DMS 273 (cell line): ENCODE measurements around the gene ATXN7L2.

ENCODE experiments used
- DNase-seq: peaks from one replicate; lab custom pipeline; 2025; ENCODE audit not compliant: unreplicated experiment; lab: John Stamatoyannopoulos, UW

The ATXN7L2 gene

GRCh38 chr1:109497449-109498160 lies 13.9 kb downstream of the ATXN7L2 start:
- peak; percentile 33 for DNase-seq

- peak; percentile 99 for DNase-seq
These were observed 14.6 kb downstream of the ATXN7L2 start for GRCh38 chr1:109498161-109498801.

GRCh38 chr1:109499081-109499480 lies 15.4 kb downstream of the ATXN7L2 start:
- no peak for DNase-seq

DNA sequence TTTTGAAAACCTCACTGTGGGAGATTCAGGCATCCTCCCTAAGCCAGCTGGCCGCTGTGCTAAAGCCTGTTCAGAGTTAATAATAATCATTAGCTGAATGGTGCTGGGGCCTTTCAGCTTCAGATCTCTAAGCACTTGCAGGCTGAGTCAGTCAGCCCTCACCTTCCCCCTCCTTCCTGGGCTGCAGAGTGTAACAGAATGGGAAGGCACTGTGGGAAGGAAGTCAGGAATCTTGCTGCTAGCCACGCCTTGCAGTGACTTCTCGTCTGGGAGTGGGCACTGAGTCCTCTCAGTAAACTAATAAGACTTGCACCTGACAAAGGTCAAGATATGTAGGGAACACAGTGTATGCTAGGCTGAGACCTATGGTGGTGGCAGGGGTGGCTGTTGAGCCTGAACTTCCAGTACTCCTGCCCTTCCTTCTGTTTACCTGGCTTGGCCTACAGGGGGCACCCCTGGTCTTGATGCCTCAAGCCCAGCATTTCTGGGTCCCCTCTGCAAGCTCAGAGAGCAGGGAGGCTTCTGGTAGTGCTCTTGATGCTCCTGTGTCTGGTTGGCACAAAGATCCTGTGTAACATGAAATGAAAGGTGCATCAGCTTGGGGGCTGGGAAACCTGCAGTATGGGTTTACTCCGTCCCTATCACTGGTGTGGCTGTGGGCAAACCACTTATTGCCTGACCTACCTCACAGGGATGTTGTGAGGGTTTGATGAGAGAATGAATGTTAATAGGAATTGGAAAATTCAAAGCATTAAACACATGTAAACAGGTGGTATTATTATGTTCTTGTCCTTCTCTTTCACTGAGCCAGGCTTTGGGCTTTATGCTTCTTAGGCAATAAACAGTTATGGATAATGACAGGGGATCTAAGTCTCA lies 16.2 kb downstream of the ATXN7L2 start:
- DNase-seq = peak; percentile 74

- no peak for DNase-seq
These were observed 17.3 kb downstream of the ATXN7L2 start for GRCh38 chr1:109500941-109501381.

DNA sequence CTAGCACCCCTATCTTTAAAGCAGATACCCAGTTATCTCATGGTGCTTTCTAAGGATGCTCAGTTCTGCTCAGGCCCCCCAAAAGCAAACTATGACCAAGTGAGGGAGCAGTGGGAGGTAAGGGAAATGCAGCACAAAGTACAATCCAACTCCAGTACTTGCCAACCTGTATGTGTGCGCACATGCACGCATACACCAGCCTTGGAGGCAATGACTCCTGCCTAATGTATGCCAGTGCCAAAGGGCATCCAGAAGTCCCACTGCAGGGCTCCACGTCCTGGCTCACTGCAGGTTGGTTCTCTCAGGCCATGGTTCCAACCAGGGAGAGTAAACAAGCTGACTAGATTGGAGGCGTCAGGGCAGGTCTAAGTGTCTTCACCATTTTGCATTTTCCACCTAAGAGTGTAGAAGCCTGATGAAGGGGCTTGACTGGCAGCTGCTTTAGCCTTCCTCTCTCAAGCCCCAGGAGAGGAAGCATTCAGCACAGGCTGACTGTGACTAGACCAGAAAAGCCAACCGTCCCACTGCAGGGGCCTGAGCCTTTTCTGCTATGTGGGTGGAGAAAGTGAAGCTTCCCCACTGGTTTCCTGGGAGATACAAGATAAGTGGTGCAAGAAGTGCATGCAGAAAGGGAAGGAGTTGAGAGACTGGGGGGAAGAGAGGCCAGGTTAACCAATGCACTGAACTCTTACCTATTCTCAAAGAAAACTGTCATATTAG lies 18.1 kb downstream of the ATXN7L2 start:
- no peak for DNase-seq

DNA sequence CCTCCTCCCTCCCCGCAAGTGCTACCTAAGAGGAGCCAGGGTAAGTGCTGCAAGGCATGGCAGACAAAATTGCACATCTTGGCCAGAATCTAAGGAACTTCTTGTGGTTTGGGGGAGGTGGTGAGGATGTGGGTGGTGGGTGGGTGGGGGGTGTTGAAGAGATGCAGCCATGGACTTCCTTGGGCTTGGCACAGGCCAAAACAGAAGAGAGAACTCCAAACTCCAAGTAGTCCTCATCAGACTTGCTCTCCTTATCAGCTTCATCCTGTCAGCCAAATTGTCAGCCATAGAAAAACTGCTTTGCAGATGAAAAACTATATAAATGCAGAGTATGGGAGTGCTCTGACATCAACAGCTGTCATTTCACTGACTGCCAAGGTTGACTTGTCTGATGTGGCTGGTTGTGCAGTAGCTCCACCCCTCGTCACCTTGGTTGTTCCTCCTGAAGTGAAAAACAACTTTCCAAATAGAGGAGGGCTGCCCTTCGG lies 18.7 kb downstream of the ATXN7L2 start:
- no peak for DNase-seq

GRCh38 chr1:109503935-109504334 lies 20.2 kb downstream of the ATXN7L2 start:
- DNase-seq = no peak

- no peak for DNase-seq
These were observed 21.3 kb downstream of the ATXN7L2 start for GRCh38 chr1:109504974-109505373.

DNA sequence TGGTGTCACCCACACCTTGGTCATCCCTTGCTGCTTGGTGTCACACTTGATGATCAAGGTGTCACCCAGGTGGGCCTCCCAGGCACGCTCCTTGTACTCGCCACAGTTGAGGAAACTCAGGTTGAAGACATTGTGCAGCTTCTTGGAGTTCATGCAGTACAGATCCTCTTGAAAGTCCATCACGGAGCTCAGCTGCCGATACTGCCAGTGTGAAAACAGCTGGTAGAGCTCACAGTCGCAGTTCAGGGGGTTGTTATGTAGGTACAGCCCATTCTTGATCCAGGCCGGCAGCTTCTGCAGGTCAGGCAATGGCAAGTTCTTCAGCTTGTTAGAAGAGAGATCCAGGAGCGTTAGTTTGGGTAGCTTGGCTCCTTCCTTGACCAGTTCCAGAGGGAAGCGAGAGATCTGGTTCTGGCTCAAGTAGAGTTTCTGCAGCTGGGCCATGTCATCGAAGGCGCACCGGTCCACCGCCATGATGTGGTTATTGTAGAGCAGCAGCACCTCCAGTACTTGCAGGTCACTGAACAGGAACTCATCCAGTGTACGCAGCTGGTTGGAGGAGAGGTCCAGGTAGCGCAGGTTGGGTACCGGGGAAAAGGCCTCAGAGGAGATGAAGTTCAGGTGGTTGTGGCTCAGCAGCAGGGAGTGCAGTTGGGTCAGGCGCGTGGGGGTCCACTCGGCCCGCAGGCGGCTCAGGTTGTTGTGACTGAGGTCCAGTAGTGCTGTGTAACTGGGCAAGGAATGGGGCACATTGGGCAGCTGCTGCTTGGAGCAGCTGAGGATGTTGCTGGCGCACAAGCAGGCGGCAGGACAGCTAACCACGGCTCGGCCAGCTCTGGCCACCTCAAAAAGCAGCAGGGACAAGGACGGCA lies 24.5 kb downstream of the ATXN7L2 start:
- no peak for DNase-seq

- DNase-seq = no peak
These were observed 25.1 kb downstream of the ATXN7L2 start for GRCh38 chr1:109508873-109509175.

DNA sequence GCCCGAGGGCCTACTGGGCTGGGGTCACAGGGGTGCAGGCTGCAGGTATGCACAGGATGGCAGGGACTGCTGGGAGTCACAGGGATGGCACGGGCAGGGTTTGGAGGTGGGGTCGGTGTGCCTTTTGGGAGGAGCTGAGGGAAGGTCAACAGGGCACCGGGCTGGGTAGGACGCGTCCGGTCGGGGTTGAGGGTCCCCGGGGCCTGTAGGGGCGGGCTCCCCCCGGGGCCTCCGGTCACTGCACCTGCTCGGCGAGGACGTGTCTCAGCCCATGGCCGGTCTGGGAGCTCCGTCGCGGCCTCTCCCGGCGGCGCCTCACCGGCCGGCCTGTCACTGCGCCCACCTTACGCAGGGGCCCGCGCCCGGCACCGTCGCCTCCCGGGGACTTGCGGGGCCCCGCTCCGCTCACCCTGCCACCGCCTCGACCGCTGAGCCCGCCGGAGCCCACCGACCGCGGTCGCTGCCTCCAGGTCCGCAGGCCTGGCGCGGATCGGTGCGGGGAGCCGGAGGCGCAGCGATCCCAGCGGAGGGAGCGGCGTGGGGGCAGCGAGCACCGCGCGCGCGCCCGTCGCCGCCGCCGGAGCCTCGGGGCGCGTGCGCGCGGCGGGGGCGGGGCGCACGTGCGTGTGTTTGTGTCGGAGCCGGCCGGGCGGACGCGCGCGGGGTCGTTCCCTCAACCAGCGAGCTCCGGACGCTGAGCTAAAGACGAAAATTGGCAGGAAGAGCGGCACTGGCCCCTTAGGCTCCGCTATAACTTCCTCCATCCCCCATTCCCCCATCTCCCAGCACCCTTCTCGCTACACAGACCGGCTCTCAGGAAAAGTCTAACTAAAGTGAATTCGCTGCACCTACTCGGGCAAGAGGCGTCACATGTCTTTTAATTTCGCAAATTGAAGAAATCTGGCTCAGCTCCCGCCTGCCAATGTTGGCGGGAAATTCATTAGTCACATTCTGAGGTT lies 25.8 kb downstream of the ATXN7L2 start, which contains the start of gene AMIGO1:
Gene AMIGO1, minus strand, starts transcription at position 552 of the 959 bp plus-strand sequence. CDS start 815 bp downstream, outside the sequence.
- DNase-seq = peak; percentile 91

DNA sequence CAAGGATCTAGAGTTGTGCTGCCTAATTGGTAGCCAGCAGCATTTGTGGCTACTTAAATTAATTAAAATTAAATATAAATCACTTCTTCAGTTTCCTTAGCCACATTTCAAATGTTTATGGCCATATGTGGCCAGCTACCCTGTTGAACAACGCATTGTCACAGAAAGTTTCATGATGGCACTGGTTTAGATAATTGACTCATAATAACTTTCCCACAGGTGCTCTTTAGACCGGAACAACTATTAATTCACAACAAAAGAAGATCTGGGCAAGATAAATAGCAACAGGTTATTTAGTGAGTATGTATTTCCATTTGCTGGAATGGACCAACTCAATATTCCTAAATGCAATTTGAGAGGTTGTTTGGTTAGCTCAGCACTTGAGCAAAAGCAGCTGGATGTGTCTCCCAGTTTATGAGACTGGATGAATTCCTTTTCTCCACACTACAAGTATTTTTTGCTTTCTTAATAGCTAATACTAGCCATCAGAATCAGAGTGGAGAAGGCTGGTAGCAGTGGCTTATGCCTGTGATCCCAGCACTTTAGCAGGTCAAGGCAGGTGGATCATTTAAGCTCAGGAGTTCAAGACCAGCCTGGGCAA lies 29.5 kb downstream of the ATXN7L2 start:
- no peak for DNase-seq

DNA sequence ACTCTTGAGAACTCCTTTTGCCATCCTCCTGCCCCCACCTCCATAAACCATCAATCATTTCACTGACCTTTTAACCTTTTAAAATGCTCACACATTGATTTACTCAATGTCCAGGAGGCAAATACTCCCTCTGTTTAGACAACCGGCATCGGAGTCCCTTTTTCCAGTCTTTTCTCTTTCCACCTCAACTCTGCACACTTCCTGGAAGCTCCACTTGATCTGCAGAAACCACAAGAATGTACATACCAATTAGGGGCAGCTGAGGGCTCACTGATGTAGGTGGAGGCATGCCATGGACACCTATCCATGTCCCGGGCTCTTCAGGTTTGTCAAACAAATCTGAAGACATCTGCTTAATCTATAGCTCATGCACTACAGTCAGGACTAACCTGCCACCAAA lies 31.1 kb downstream of the ATXN7L2 start:
- no peak for DNase-seq

GRCh38 chr1:109516872-109517271 lies 33.2 kb downstream of the ATXN7L2 start:
- DNase-seq = peak; percentile 84

DNA sequence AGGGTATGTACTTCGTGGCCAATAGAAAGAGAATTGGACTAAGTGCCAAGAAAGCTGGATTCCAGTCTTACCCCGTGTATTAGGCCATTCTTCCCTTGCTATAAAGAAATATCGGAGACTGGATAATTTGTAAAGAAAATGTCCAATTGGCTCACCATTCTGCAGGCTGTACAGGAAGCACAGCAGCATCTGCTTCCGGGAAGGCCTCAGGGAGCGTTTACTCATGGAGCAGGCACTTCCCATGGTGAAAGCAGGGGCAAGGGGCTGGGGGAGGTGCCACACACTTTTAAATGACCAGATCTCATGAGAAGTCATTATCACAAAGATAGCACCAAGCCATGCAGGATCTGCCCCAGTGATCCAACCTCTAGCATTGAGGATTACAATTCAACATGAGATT lies 33.6 kb downstream of the ATXN7L2 start:
- no peak for DNase-seq

DNA sequence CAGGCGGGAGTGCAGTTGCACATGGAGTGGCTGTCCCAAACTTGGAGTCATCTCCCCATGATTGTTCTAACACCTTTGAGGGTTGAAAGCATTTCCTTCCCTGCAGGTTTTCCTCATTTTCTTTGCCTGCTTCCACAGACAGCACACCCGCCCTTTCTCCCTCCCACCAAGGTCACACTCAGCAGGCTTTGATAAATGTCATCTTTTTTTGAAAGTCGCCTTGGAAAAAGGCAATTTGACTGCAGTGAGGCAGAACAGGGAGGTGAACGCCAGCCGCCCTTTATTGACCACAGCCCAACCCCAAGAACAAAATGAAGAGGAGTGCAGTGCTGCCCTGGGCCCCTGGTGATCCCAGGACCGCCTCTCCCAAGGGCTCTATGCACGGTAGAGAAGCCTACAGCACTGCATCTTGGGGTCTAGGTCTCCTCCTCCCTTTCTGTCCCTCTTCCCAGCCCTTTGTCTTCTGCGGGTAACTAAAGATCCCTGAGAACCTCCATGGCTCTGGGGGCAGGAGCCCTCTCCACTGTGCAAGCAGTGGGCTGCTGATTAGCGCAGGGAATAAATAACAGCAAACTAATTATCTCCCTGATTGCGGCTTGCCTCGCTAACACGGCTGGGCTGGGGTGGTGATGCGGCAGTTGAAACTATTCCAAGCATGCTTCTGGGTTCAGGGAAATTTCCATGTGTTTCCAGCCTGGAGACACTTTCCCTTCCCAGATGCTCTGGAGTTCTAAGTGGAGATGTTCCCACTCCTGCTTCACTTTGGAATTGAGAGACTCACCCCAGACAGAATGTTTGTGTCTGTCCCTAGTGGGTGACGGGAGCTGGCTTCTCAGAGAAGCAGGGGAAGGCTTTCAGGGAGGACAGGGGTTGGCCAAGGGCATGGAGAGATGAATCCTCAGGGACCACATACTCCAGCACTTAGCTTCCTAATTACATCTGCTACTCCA lies 37.6 kb downstream of the ATXN7L2 start:
- DNase-seq = no peak
